ENCODE results near the gene GALNT7.
A peak's percentile ranks its signal among the peaks of the same experiment; 100 is the strongest.

The GALNT7 gene

DNA sequence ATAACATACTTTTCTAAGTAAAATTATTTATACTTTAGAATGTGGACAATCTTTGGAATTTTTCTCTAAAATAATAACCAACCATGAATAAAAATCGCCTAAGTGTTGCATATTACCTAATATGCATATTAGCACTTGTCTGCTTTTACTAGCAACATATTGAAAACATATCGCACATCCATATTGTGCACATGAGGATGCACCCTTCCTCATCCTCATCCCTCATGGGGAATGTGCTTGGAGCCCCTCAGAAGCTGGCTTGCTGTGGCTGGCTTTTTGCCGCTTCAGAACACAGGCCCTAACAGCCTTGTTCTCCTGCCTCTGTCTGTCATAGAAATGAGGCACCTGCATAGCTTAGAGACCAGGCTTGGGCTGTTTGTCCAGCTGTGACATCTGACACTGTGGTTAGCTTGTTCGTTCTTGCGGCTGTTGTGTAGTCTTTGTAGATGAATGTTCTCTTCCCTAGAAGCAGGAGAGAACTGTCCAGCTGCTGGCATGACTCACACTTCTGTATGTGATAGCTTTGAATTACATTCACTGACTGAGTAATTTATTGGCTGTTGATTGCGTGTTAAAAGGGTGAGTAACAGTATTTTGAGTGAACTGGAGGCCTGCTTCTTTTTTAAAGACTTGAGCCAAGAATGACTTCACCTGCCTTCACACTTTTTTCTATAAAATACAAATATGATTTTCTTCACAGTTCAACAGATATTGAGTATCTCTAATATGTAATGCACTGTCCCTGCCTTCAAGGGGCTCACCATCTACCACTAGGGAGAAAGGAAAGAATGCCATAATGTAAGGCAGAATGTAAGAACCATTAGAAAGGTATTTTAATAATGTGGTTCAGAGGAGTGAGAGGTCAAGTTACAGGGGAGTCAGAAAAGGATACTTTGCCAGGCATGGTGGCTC lies 83.7 kb downstream of the GALNT7 start (continued):
- TF ChIP-seq, protein P1, sequence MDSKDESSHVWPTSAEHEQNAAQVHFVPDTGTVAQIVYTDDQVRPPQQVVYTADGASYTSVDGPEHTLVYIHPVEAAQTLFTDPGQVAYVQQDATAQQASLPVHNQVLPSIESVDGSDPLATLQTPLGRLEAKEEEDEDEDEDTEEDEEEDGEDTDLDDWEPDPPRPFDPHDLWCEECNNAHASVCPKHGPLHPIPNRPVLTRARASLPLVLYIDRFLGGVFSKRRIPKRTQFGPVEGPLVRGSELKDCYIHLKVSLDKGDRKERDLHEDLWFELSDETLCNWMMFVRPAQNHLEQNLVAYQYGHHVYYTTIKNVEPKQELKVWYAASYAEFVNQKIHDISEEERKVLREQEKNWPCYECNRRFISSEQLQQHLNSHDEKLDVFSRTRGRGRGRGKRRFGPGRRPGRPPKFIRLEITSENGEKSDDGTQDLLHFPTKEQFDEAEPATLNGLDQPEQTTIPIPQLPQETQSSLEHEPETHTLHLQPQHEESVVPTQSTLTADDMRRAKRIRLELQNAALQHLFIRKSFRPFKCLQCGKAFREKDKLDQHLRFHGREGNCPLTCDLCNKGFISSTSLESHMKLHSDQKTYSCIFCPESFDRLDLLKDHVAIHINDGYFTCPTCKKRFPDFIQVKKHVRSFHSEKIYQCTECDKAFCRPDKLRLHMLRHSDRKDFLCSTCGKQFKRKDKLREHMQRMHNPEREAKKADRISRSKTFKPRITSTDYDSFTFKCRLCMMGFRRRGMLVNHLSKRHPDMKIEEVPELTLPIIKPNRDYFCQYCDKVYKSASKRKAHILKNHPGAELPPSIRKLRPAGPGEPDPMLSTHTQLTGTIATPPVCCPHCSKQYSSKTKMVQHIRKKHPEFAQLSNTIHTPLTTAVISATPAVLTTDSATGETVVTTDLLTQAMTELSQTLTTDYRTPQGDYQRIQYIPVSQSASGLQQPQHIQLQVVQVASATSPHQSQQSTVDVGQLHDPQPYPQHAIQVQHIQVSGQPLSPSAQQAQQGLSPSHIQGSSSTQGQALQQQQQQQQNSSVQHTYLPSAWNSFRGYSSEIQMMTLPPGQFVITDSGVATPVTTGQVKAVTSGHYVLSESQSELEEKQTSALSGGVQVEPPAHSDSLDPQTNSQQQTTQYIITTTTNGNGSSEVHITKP (tag by site-specific recombination; IDR thresholded peaks at IDR 0.05) = no peak
- TF ChIP-seq, protein P2, sequence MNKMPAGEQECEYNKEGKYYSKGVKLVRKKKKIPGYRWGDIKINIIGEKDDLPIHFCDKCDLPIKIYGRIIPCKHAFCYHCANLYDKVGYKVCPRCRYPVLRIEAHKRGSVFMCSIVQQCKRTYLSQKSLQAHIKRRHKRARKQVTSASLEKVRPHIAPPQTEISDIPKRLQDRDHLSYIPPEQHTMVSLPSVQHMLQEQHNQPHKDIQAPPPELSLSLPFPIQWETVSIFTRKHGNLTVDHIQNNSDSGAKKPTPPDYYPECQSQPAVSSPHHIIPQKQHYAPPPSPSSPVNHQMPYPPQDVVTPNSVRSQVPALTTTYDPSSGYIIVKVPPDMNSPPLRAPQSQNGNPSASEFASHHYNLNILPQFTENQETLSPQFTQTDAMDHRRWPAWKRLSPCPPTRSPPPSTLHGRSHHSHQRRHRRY (tag by site-specific recombination; IDR thresholded peaks at IDR 0.05) = no peak
- TF ChIP-seq ZNF596 (tag by site-specific recombination; IDR thresholded peaks at IDR 0.05) (peak; percentile 79), ZNF585B (tag by site-specific recombination; IDR thresholded peaks at IDR 0.05) (no peak), FEZF1 (tag by site-specific recombination; IDR thresholded peaks at IDR 0.05) (peak; percentile 100), ZNF747 (tag by site-specific recombination; IDR thresholded peaks at IDR 0.05) (no peak), YY2 (tag by site-specific recombination; IDR thresholded peaks at IDR 0.05) (no peak), ZNF555 (tag by site-specific recombination; conservative IDR thresholded peaks at IDR 0.05) (no peak), YY1 (tag by site-specific recombination; IDR thresholded peaks at IDR 0.05) (no peak), ZNF214 (tag by site-specific recombination; IDR thresholded peaks at IDR 0.05; ENCODE audit: borderline replicate concordance) (no peak; the same call in 1 of the 2 replicates), ZBTB1 (tag by site-specific recombination; IDR thresholded peaks at IDR 0.05) (0 out of 2 replicates have a peak, but pooled peaks have one; percentile 64), ZNF211 (tag by site-specific recombination; IDR thresholded peaks at IDR 0.05; ENCODE audit: low read depth) (no peak), ZFP69B (tag by site-specific recombination; IDR thresholded peaks at IDR 0.05) (peak; percentile 72), ZNF202 (tag by site-specific recombination; IDR thresholded peaks at IDR 0.05; ENCODE audit: borderline replicate concordance) (no peak), SP7 (tag by site-specific recombination; IDR thresholded peaks at IDR 0.05) (peak; percentile 98), KLF10 (tag by site-specific recombination; IDR thresholded peaks at IDR 0.05) (peak; percentile 94), ZBTB48 (tag by site-specific recombination; IDR thresholded peaks at IDR 0.05) (peak; percentile 70; the same call in 1 of the 2 replicates), ZNF146 (tag by site-specific recombination; IDR thresholded peaks at IDR 0.05) (peak; percentile 58), GLIS1 (tag by site-specific recombination; IDR thresholded peaks at IDR 0.05) (peak; percentile 43; the same call in 1 of the 2 replicates), ZEB2 (tag by site-specific recombination; IDR thresholded peaks at IDR 0.05) (peak; percentile 99)
- TF ChIP-seq, protein P3, sequence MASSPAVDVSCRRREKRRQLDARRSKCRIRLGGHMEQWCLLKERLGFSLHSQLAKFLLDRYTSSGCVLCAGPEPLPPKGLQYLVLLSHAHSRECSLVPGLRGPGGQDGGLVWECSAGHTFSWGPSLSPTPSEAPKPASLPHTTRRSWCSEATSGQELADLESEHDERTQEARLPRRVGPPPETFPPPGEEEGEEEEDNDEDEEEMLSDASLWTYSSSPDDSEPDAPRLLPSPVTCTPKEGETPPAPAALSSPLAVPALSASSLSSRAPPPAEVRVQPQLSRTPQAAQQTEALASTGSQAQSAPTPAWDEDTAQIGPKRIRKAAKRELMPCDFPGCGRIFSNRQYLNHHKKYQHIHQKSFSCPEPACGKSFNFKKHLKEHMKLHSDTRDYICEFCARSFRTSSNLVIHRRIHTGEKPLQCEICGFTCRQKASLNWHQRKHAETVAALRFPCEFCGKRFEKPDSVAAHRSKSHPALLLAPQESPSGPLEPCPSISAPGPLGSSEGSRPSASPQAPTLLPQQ (tag by site-specific recombination; IDR thresholded peaks at IDR 0.05) = peak; percentile 93
- TF ChIP-seq, protein P4, sequence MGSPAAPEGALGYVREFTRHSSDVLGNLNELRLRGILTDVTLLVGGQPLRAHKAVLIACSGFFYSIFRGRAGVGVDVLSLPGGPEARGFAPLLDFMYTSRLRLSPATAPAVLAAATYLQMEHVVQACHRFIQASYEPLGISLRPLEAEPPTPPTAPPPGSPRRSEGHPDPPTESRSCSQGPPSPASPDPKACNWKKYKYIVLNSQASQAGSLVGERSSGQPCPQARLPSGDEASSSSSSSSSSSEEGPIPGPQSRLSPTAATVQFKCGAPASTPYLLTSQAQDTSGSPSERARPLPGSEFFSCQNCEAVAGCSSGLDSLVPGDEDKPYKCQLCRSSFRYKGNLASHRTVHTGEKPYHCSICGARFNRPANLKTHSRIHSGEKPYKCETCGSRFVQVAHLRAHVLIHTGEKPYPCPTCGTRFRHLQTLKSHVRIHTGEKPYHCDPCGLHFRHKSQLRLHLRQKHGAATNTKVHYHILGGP (tag by site-specific recombination; IDR thresholded peaks at IDR 0.05) = 0 out of 2 replicates have a peak, but pooled peaks have one; percentile 39
- TF ChIP-seq, protein P5, sequence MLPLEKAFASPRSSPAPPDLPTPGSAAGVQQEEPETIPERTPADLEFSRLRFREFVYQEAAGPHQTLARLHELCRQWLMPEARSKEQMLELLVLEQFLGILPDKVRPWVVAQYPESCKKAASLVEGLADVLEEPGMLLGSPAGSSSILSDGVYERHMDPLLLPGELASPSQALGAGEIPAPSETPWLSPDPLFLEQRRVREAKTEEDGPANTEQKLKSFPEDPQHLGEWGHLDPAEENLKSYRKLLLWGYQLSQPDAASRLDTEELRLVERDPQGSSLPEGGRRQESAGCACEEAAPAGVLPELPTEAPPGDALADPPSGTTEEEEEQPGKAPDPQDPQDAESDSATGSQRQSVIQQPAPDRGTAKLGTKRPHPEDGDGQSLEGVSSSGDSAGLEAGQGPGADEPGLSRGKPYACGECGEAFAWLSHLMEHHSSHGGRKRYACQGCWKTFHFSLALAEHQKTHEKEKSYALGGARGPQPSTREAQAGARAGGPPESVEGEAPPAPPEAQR (tag by site-specific recombination; IDR thresholded peaks at IDR 0.05) = peak; percentile 51; the same call in 1 of the 2 replicates
- TF ChIP-seq, protein P6, sequence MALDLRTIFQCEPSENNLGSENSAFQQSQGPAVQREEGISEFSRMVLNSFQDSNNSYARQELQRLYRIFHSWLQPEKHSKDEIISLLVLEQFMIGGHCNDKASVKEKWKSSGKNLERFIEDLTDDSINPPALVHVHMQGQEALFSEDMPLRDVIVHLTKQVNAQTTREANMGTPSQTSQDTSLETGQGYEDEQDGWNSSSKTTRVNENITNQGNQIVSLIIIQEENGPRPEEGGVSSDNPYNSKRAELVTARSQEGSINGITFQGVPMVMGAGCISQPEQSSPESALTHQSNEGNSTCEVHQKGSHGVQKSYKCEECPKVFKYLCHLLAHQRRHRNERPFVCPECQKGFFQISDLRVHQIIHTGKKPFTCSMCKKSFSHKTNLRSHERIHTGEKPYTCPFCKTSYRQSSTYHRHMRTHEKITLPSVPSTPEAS (tag by site-specific recombination; IDR thresholded peaks at IDR 0.05) = peak; percentile 51; the same call in 1 of the 2 replicates
- TF ChIP-seq, protein P7, sequence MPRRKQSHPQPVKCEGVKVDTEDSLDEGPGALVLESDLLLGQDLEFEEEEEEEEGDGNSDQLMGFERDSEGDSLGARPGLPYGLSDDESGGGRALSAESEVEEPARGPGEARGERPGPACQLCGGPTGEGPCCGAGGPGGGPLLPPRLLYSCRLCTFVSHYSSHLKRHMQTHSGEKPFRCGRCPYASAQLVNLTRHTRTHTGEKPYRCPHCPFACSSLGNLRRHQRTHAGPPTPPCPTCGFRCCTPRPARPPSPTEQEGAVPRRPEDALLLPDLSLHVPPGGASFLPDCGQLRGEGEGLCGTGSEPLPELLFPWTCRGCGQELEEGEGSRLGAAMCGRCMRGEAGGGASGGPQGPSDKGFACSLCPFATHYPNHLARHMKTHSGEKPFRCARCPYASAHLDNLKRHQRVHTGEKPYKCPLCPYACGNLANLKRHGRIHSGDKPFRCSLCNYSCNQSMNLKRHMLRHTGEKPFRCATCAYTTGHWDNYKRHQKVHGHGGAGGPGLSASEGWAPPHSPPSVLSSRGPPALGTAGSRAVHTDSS (tag by site-specific recombination; IDR thresholded peaks at IDR 0.05) = peak; percentile 93
